A673 (cell line): Measurements from ENCODE around the gene FGF18. TPM values are rescaled to one million over a fixed set of nuclear protein-coding genes. Genes with fewer than 3 reads are reported as not detected.
"Not testable (repeated sequence)": the region's sequence is repeated elsewhere in the genome, so short reads cannot be mapped to it uniquely, and the experiment has no call there.

Experiments
- BruUV-seq: library from RNA; stranded (reverse); fragments of 400-500 nt; replicated peaks from 2 replicates; lab custom pipeline; 2021; lab: Mats Ljungman, UMichigan
- CTCF ChIA-PET: fragments of 300-600 bp; sonication (Branson Sonifier 250); formaldehyde crosslinking; loops from one replicate; lab custom pipeline; 2022; ENCODE audit warnings: antibody characterized with exemption; lab: Charles Lee
- POLR2A ChIA-PET: fragments of 300-600 bp; sonication (Branson Sonifier 250); formaldehyde crosslinking; loops from one replicate; lab custom pipeline; 2022; ENCODE audit warnings: antibody characterized with exemption; ENCODE audit not compliant: low non-redundant PET; lab: Charles Lee
- DNase-seq: peaks from one replicate; pipeline ENCODE4 v3.0.0-alpha.2; 2015; ENCODE audit warnings: low spot score
- H3K27ac ChIP-seq: fragments of 200-600 bp; sonication (generic); 2 replicates; pipeline ENCODE4 v1.5.1; 2016; ENCODE audit warnings: mixed run types, low read depth, mild to moderate bottlenecking, mixed read lengths, antibody characterized with exemption, low read length; ENCODE audit not compliant: poor library complexity, severe bottlenecking
- H3K27me3 ChIP-seq: fragments of 200-600 bp; sonication (generic); replicated peaks from 2 replicates; pipeline ENCODE4 v1.6.1; 2017; ENCODE audit warnings: mixed run types, low read depth, mild to moderate bottlenecking, mixed read lengths, antibody characterized with exemption, low read length; ENCODE audit not compliant: insufficient read depth, poor library complexity
- H3K36me3 ChIP-seq: fragments of 200-600 bp; sonication (generic); 2 replicates; pipeline ENCODE4 v1.6.1; 2016; ENCODE audit warnings: mixed run types, mild to moderate bottlenecking, mixed read lengths, antibody characterized with exemption, low read length; ENCODE audit not compliant: insufficient read depth, poor library complexity, severe bottlenecking
- H3K4me1 ChIP-seq: fragments of 200-600 bp; sonication (generic); 2 replicates; pipeline ENCODE4 v1.6.1; 2017; ENCODE audit warnings: mixed run types, mild to moderate bottlenecking, mixed read lengths, antibody characterized with exemption, low read length; ENCODE audit not compliant: insufficient read depth, poor library complexity, severe bottlenecking
- H3K4me3 ChIP-seq: fragments of 200-600 bp; sonication (generic); 2 replicates; pipeline ENCODE4 v1.5.1; 2016; ENCODE audit warnings: low read depth, mixed run types, mild to moderate bottlenecking, mixed read lengths, low read length; ENCODE audit not compliant: poor library complexity, severe bottlenecking
- H3K9me3 ChIP-seq: fragments of 200-600 bp; sonication (generic); 2 replicates; pipeline ENCODE4 v1.6.1; 2016; ENCODE audit warnings: mixed run types, low read depth, mild to moderate bottlenecking, mixed read lengths, antibody characterized with exemption, low read length; ENCODE audit not compliant: poor library complexity, severe bottlenecking
- EZH2 ChIP-seq: fragments of 200-600 bp; sonication (generic); IDR thresholded peaks from 2 replicates; pipeline ENCODE4 v1.6.1; 2017; ENCODE audit warnings: borderline replicate concordance, low read depth, mild to moderate bottlenecking, mixed read lengths, antibody characterized with exemption, low read length; ENCODE audit not compliant: poor library complexity, severe bottlenecking
- intact Hi-C: fragments of 100-400 bp; cut with micrococcal nuclease; formaldehyde crosslinking; loops from one replicate; pipeline ENCODE4 v1.10.0; 2022; ENCODE audit not compliant: unreplicated experiment
- total RNA-seq: library from RNA; stranded (reverse); gene quantifications from 2 replicates; pipeline ENCODE4 v1.2.3, GENCODE V29; 2021
- TF ChIP-seq, protein P1 (sequence below): fragments of 300-800, 200-600 bp; sonication (generic); conservative IDR thresholded peaks from 2 replicates; pipeline ENCODE4 v1.5.1; 2017; ENCODE audit warnings: low read depth, mild to moderate bottlenecking, antibody characterized with exemption, low read length, moderate library complexity, mixed read lengths

The FGF18 gene
- total RNA-seq, 1 experiment from 2014 or later, result 1.3 TPM

GRCh38 chr5:171401167-171401947, 18.1 kb upstream of the FGF18 start:
- peaks cover 7% of the 10 kb centered on the region for H3K4me1 ChIP-seq
- no peaks in the 10 kb centered on the region for H3K9me3 ChIP-seq
- H3K27ac ChIP-seq, result no peak overlapping the region
- intact Hi-C loops, result no loop called here
- DNase-seq, result no peak
- peaks cover 74% of the 10 kb centered on the region for H3K36me3 ChIP-seq
- H3K4me3 ChIP-seq, result no peak overlapping the region
- no peaks in the 10 kb centered on the region for H3K27me3 ChIP-seq
- no TSS peak for BruUV-seq
- POLR2A ChIA-PET, result no interaction called here
- CTCF ChIA-PET, result no interaction called here
- TF ChIP-seq, protein P1, sequence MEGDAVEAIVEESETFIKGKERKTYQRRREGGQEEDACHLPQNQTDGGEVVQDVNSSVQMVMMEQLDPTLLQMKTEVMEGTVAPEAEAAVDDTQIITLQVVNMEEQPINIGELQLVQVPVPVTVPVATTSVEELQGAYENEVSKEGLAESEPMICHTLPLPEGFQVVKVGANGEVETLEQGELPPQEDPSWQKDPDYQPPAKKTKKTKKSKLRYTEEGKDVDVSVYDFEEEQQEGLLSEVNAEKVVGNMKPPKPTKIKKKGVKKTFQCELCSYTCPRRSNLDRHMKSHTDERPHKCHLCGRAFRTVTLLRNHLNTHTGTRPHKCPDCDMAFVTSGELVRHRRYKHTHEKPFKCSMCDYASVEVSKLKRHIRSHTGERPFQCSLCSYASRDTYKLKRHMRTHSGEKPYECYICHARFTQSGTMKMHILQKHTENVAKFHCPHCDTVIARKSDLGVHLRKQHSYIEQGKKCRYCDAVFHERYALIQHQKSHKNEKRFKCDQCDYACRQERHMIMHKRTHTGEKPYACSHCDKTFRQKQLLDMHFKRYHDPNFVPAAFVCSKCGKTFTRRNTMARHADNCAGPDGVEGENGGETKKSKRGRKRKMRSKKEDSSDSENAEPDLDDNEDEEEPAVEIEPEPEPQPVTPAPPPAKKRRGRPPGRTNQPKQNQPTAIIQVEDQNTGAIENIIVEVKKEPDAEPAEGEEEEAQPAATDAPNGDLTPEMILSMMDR, result no peak
- no peak for TF ChIP-seq EZH2

- DNase-seq, intact Hi-C loops, H3K4me3 ChIP-seq, CTCF ChIA-PET, BruUV-seq, H3K27me3 ChIP-seq, POLR2A ChIA-PET, H3K27ac ChIP-seq, H3K9me3 ChIP-seq, H3K4me1 ChIP-seq: not testable (repeated sequence)
- H3K36me3 ChIP-seq, result peaks cover 74% of the 10 kb centered on the region
These were observed 16.7 kb upstream of the FGF18 start for GRCh38 chr5:171402751-171403150.

DNA sequence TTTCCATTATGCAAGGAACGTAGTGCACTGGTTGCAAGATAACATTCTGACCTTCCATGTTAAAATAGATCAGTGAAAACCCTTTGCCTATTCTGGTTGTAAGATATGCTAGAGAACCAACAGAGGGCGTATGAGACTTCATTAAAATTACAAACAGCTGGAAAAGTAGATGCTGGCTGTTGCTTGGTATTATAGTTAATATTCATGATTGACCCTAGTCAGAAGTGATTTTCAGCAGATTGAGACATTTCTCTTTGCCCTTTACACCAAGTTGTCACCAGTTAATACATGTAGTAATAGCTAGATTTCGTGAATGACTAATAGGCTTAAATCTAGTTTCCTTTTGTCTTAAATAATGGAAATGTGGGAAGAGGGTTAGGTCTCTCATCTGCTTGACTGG, 13.8 kb upstream of the FGF18 start:
- no peak for TF ChIP-seq EZH2
- TF ChIP-seq, protein P1, result peak; percentile 61
- no peaks in the 10 kb centered on the region for H3K9me3 ChIP-seq
- BruUV-seq, result TSS peak; percentile 0
- CTCF ChIA-PET, result interaction anchor here (0.6 kb wide), 1 partner anchor 578 kb away, joined by 5 read pairs; no protein-coding TSS in a partner anchor
- H3K4me1 ChIP-seq, result peaks cover 7% of the 10 kb centered on the region
- H3K36me3 ChIP-seq, result peaks cover 73% of the 10 kb centered on the region
- POLR2A ChIA-PET, result interaction anchor here (0.6 kb wide), 1 partner anchor 541 kb away, joined by 4 read pairs; no protein-coding TSS in a partner anchor
- H3K4me3 ChIP-seq, result no peak overlapping the region
- no peaks in the 10 kb centered on the region for H3K27me3 ChIP-seq
- intact Hi-C loops, result no loop called here
- no peak overlapping the region for H3K27ac ChIP-seq
- peak; percentile 59 for DNase-seq
